OCI-LY7 (cell line): ENCODE results near the gene CXCL13. TPM values are rescaled to one million over a fixed set of nuclear protein-coding genes. Genes with fewer than 3 reads are reported as not detected.

Experiments used
- BruUV-seq: library from RNA; stranded (reverse); fragments of 400-500 nt; replicated peaks from 2 replicates; lab custom pipeline; 2021; lab: Mats Ljungman, UMichigan
- CTCF ChIA-PET: fragments of 300-600 bp; sonication (Branson Sonifier 250); formaldehyde crosslinking; loops from one replicate; lab custom pipeline; 2022; ENCODE audit warnings: antibody characterized with exemption; ENCODE audit not compliant: unreplicated experiment; lab: Charles Lee
- POLR2A ChIA-PET: fragments of 300-600 bp; sonication (Branson Sonifier 250); formaldehyde crosslinking; loops from one replicate; lab custom pipeline; 2022; ENCODE audit warnings: antibody characterized with exemption; lab: Charles Lee
- DNase-seq: peaks from one replicate; pipeline ENCODE4 v3.0.0-alpha.2; 2015; ENCODE audit warnings: low spot score
- H2AFZ ChIP-seq: fragments of 200-600 bp; sonication (generic), shearing (Covaris generic); 2 replicates; pipeline ENCODE4 v1.6.1; 2014; ENCODE audit warnings: mild to moderate bottlenecking, antibody characterized with exemption, low read length, moderate library complexity
- H3K27ac ChIP-seq: fragments of 200-600 bp; sonication (generic); 2 replicates; pipeline ENCODE4 v1.5.1; 2014; ENCODE audit warnings: mixed run types, low read depth, mild to moderate bottlenecking, moderate library complexity, low read length, inconsistent platforms; ENCODE audit not compliant: poor library complexity, severe bottlenecking
- H3K36me3 ChIP-seq: fragments of 200-600 bp; sonication (generic); 2 replicates; pipeline ENCODE4 v1.6.1; 2014; ENCODE audit warnings: mild to moderate bottlenecking, antibody characterized with exemption, low read length, moderate library complexity, mixed read lengths; ENCODE audit not compliant: insufficient read depth
- H3K4me1 ChIP-seq: fragments of 200-600 bp; sonication (generic); 2 replicates; pipeline ENCODE4 v1.5.1; 2014; ENCODE audit warnings: mild to moderate bottlenecking, low read length; ENCODE audit not compliant: insufficient read depth, poor library complexity, severe bottlenecking
- H3K4me2 ChIP-seq: fragments of 200-600 bp; sonication (generic); 2 replicates; pipeline ENCODE4 v1.6.1; 2014; ENCODE audit warnings: mild to moderate bottlenecking, low read length
- H3K4me3 ChIP-seq: fragments of 200-600 bp; sonication (generic); 2 replicates; pipeline ENCODE4 v1.5.1; 2014; ENCODE audit warnings: mild to moderate bottlenecking, low read depth, low read length; ENCODE audit not compliant: poor library complexity, severe bottlenecking
- H3K79me2 ChIP-seq: fragments of 200-600 bp; sonication (generic); 2 replicates; pipeline ENCODE4 v1.6.1; 2016; ENCODE audit warnings: low read depth, mild to moderate bottlenecking, low read length, moderate library complexity, mixed read lengths; ENCODE audit not compliant: insufficient read depth
- H3K9me2 ChIP-seq: fragments of 200-600 bp; sonication (generic); 2 replicates; pipeline ENCODE4 v1.6.1; 2016; ENCODE audit warnings: mild to moderate bottlenecking, low read length, mixed read lengths; ENCODE audit not compliant: insufficient read depth
- H3K9me3 ChIP-seq: fragments of 200-600 bp; sonication (generic); 2 replicates; pipeline ENCODE4 v1.6.1; 2014; ENCODE audit warnings: mild to moderate bottlenecking, mixed run types, low read length, mixed read lengths
- H4K20me1 ChIP-seq: fragments of 200-600 bp; sonication (generic); 2 replicates; pipeline ENCODE4 v1.6.1; 2014; ENCODE audit warnings: mild to moderate bottlenecking, antibody characterized with exemption, low read length, moderate library complexity, mixed read lengths; ENCODE audit not compliant: insufficient read depth
- EZH2phosphoT487 ChIP-seq: fragments of 200-600 bp; sonication (generic); IDR thresholded peaks from 2 replicates; pipeline ENCODE4 v1.6.1; 2018; ENCODE audit warnings: low read depth, borderline replicate concordance, mild to moderate bottlenecking, mixed run types, antibody characterized with exemption, low read length, moderate library complexity, mixed read lengths
- intact Hi-C: fragments of 100-400 bp; cut with micrococcal nuclease; formaldehyde crosslinking; loops from one replicate; pipeline ENCODE4 v1.10.0; 2022; ENCODE audit not compliant: unreplicated experiment
- total RNA-seq, 2 experiments: library from RNA; depleted of rRNA in 1 of 2; stranded (reverse); fragments of >200 nt in 1 of 2; shearing (Covaris generic) in 1 of 2; gene quantifications; 2 replicates each; pipeline ENCODE4 v1.2.3, GENCODE V29; 2014 to 2022
- TF ChIP-seq, protein P1 (sequence below): fragments of 200-600 bp; sonication (generic); conservative IDR thresholded peaks from 2 replicates; pipeline ENCODE4 v1.5.1; 2014; ENCODE audit warnings: mild to moderate bottlenecking, antibody characterized with exemption, low read length, moderate library complexity, mixed read lengths

CXCL13 gene
- total RNA-seq, 2 experiments from 2014 or later = not detected

DNA sequence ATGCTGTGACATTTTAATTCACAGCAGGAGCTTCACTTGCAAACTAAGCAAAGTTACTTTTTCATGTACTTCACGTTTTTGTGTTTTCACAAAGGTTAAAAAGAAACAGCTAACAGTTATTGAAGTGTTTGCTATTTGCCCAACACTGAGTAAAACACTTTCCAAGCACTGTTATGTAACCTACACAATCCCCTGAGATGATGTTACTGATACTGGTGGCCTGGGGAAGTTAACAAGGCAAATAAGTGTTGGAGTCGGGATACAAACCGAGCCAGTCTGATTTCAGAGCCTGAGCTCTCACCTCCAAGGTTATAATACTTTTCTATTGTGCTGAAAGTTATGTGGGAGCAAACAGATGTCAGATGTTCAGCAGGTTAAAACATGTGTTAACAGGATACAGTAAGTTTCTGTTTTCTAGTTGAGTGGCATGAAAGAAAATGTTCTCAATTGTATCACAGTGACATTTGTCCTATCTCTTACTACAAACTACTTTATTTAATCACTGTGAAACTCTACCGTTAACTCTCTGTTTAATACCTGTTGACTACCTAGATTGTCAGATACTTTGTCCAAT is 3.9 kb upstream of the CXCL13 start:
- H3K9me3 ChIP-seq = no peaks in the 10 kb centered on the region
- H3K9me2 ChIP-seq = no peaks in the 10 kb centered on the region
- no peak for DNase-seq
- no peak overlapping the region for H2AFZ ChIP-seq
- no peak overlapping the region for H3K4me2 ChIP-seq
- H4K20me1 ChIP-seq = no peaks in the 10 kb centered on the region
- H3K4me3 ChIP-seq = no peak overlapping the region
- POLR2A ChIA-PET = interaction anchor here (1.2 kb wide), 1 partner anchor 55 kb away, joined by 4 read pairs; no protein-coding TSS in a partner anchor
- H3K27ac ChIP-seq = no peak overlapping the region
- CTCF ChIA-PET = no interaction called here
- H3K36me3 ChIP-seq = no peaks in the 10 kb centered on the region
- H3K4me1 ChIP-seq = no peaks in the 10 kb centered on the region
- no TSS peak for BruUV-seq
- TF ChIP-seq EZH2phosphoT487 = no peak
- TF ChIP-seq, protein P1, sequence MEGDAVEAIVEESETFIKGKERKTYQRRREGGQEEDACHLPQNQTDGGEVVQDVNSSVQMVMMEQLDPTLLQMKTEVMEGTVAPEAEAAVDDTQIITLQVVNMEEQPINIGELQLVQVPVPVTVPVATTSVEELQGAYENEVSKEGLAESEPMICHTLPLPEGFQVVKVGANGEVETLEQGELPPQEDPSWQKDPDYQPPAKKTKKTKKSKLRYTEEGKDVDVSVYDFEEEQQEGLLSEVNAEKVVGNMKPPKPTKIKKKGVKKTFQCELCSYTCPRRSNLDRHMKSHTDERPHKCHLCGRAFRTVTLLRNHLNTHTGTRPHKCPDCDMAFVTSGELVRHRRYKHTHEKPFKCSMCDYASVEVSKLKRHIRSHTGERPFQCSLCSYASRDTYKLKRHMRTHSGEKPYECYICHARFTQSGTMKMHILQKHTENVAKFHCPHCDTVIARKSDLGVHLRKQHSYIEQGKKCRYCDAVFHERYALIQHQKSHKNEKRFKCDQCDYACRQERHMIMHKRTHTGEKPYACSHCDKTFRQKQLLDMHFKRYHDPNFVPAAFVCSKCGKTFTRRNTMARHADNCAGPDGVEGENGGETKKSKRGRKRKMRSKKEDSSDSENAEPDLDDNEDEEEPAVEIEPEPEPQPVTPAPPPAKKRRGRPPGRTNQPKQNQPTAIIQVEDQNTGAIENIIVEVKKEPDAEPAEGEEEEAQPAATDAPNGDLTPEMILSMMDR = no peak
- no peaks in the 10 kb centered on the region for H3K79me2 ChIP-seq
- intact Hi-C loops = no loop called here

DNA sequence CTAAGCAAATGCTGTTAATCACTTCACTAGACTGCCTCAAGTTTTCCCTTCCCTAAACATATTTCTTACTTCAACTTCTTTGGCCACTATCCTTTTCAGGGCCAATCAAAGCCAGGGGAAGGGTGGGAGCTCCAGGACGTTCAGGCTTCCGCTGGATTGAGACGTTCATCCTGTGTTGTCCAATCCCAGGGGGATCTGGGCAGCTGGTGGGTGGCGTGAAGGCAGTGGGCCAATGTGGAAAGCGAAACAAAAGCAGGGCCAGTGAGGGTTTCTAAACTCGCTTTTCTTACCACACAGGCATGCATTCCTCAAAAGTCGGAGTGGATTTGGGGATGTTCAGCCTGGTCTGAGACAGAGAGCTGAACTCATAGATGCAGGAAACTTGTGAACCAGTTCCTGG is 7.6 kb downstream of the CXCL13 start:
- Histone ChIP-seq H3K4me3 (no peak overlapping the region), H3K9me3 (no peaks in the 10 kb centered on the region), H4K20me1 (no peaks in the 10 kb centered on the region), H3K9me2 (no peaks in the 10 kb centered on the region), H2AFZ (no peak overlapping the region), H3K4me1 (no peaks in the 10 kb centered on the region), H3K4me2 (no peak overlapping the region), H3K79me2 (no peaks in the 10 kb centered on the region), H3K27ac (no peak overlapping the region), H3K36me3 (no peaks in the 10 kb centered on the region)
- no peak for TF ChIP-seq EZH2phosphoT487
- TF ChIP-seq, protein P1 = no peak
- CTCF ChIA-PET = no interaction called here
- intact Hi-C loops = no loop called here
- DNase-seq = no peak
- BruUV-seq = no TSS peak
- POLR2A ChIA-PET = interaction anchor here (0.6 kb wide), 1 partner anchor 142 kb away, joined by 4 read pairs; no protein-coding TSS in a partner anchor

DNA sequence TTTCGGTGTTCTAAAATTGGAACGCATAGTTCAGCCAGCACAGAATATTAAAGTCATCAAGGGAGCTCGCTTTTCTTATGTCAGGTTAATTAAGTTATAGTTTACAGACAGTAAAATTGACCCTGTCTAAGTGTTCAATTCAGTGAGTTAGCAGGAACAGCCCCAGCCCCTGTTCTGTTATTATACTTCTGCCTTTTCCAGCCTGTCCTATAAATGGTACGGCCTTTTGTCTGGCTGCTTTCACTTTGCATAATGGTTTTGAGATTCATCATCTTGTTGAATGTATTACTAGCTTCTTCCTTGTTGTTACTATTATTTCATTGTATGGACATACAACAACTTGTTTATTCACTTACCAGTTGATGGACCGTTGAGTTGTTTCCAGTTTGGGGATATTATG is 9.5 kb downstream of the CXCL13 start:
- ChIA-PET CTCF (no interaction called here), POLR2A (interaction anchor here (0.6 to 0.7 kb wide), 2 partner anchors 328 to 427 kb away, joined by 3 to 4 read pairs; no protein-coding TSS in a partner anchor)
- no TSS peak for BruUV-seq
- Histone ChIP-seq H3K4me2 (no peak overlapping the region), H3K27ac (no peak overlapping the region), H3K36me3 (no peaks in the 10 kb centered on the region), H3K4me3 (no peak overlapping the region), H3K9me2 (no peaks in the 10 kb centered on the region), H3K4me1 (no peaks in the 10 kb centered on the region), H2AFZ (no peak overlapping the region), H3K79me2 (no peaks in the 10 kb centered on the region), H3K9me3 (no peaks in the 10 kb centered on the region), H4K20me1 (no peaks in the 10 kb centered on the region)
- no peak for TF ChIP-seq EZH2phosphoT487
- TF ChIP-seq, protein P1 = no peak
- DNase-seq = no peak
- intact Hi-C loops = no loop called here
